Immature natural killer cell (primary cell): ENCODE measurements around the gene IFNA2. TPM values are rescaled to one million over a fixed set of nuclear protein-coding genes. Genes with fewer than 3 reads are reported as not detected.

Source experiments
- DNase-seq, 3 donors: peaks; one replicate each; pipeline ENCODE4 v3.0.0; 2022; ENCODE audit warnings: mixed read lengths in 1 of 3
- H3K27ac Mint-ChIP-seq, 6 donors: one replicate each; pipeline ENCODE4 v1.8.0; 2020; ENCODE audit warnings: mixed read lengths in 6 of 6, mild to moderate bottlenecking in 5 of 6, inconsistent platforms in 4 of 6, moderate library complexity in 3 of 6
- H3K27me3 Mint-ChIP-seq, 3 donors: one replicate each; pipeline ENCODE4 v1.8.0; 2020 to 2021; ENCODE audit warnings: low read depth in 3 of 3, mild to moderate bottlenecking in 3 of 3, mixed read lengths in 3 of 3, moderate library complexity in 3 of 3, inconsistent platforms in 1 of 3
- H3K36me3 Mint-ChIP-seq, 3 donors: one replicate each; pipeline ENCODE4 v1.8.0; 2020; ENCODE audit warnings: mixed read lengths in 3 of 3, inconsistent platforms in 2 of 3, mild to moderate bottlenecking in 2 of 3
- H3K4me1 Mint-ChIP-seq, 2 donors: one replicate each; pipeline ENCODE4 v1.8.0; 2020; ENCODE audit warnings: inconsistent platforms in 2 of 2, mild to moderate bottlenecking in 2 of 2, mixed read lengths in 2 of 2, moderate library complexity in 1 of 2
- H3K4me3 Mint-ChIP-seq, 5 donors: one replicate each; pipeline ENCODE4 v1.8.0; 2020; ENCODE audit warnings: mild to moderate bottlenecking in 5 of 5, mixed read lengths in 5 of 5, inconsistent platforms in 3 of 5, moderate library complexity in 3 of 5
- H3K9me3 Mint-ChIP-seq, 6 donors: one replicate each; pipeline ENCODE4 v1.8.0; 2020; ENCODE audit warnings: mild to moderate bottlenecking in 6 of 6, mixed read lengths in 6 of 6, inconsistent platforms in 4 of 6, moderate library complexity in 3 of 6
- polyA plus RNA-seq, 3 donors: library from polyadenylated mRNA; unstranded; fragments of 300-500 nt; fragmentation: Illumina TruSeq; gene quantifications; one replicate each; pipeline ENCODE4 v1.2.3, GENCODE V29; 2021

The IFNA2 gene
- polyA plus RNA-seq, 3 donors from 2014 or later = not detected

- peak overlapping the region; percentile 32 to 74 (median 52) for H3K4me3 Mint-ChIP-seq
- H3K27ac Mint-ChIP-seq = peak overlapping the region; percentile 20 to 82 (median 60)
- peaks cover 0 to 3% (median under 1%) of the 10 kb centered on the region in 3 donors for H3K27me3 Mint-ChIP-seq
- peaks cover 8 to 19% of the 10 kb centered on the region in 2 donors for H3K4me1 Mint-ChIP-seq
- no peaks in the 10 kb centered on the region for H3K9me3 Mint-ChIP-seq
- DNase-seq = peak in 1 of 3 donors; percentile 13
- peaks cover 0 to 8% (median 0%) of the 10 kb centered on the region in 3 donors for H3K36me3 Mint-ChIP-seq
Measured at GRCh38 chr9:21357479-21358460, 27.4 kb downstream of the IFNA2 start.

DNA sequence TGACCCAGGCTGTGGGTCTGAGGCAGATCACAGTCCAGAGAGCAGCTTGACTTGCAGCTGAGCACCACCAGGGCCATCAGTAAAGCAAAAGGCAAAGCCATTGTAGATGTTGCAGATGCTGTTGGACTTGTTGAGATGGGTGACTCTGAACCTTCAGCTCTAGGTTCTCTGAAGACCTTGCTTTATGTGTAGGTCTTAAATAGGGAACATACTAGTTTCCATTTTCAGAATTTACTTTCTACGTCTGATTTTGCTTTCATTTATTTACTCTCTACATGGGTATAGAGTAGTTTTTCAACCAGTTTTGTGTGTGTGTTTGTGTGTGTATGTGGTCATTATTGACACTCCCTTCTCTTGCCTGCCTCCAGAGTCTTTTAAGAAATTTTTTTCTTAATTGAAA lies 34.4 kb downstream of the IFNA2 start, which contains the start of gene IFNA6:
TSS of gene IFNA6 (minus strand) at position 101 of the 400 bp plus-strand sequence. CDS start at position 101, 0 bp downstream.
- Mint-ChIP-seq H3K27ac (no peak within 1 kb of the TSS), H3K36me3 (peaks cover 0 to 4% (median 0%) of the 10 kb centered on the region in 3 donors), H3K9me3 (peaks cover 0 to 2% (median 0%) of the 10 kb centered on the region in 6 donors), H3K4me3 (no peak within 1 kb of the TSS), H3K27me3 (peaks cover 4 to 13% (median 5%) of the 10 kb centered on the region in 3 donors), H3K4me1 (no peaks in the 10 kb centered on the region)
- DNase-seq = no peak

GRCh38 chr9:21348430-21348970 lies 36.7 kb downstream of the IFNA2 start:
- no peak overlapping the region for H3K4me3 Mint-ChIP-seq
- H3K27me3 Mint-ChIP-seq = peaks cover 7 to 19% (median 14%) of the 10 kb centered on the region in 3 donors
- H3K9me3 Mint-ChIP-seq = peaks cover 0 to 2% (median 0%) of the 10 kb centered on the region in 6 donors
- DNase-seq = no peak
- no peaks in the 10 kb centered on the region for H3K36me3 Mint-ChIP-seq
- no peaks in the 10 kb centered on the region for H3K4me1 Mint-ChIP-seq
- H3K27ac Mint-ChIP-seq = no peak overlapping the region

- no peak for DNase-seq
- Mint-ChIP-seq H3K27me3 (peaks cover 6 to 14% (median 8%) of the 10 kb centered on the region in 3 donors), H3K9me3 (no peaks in the 10 kb centered on the region), H3K4me3 (no peak overlapping the region), H3K36me3 (no peaks in the 10 kb centered on the region), H3K27ac (no peak overlapping the region), H3K4me1 (peaks cover 5 to 7% of the 10 kb centered on the region in 2 donors)
Measured at GRCh38 chr9:21340735-21341134, 44.5 kb downstream of the IFNA2 start.

DNA sequence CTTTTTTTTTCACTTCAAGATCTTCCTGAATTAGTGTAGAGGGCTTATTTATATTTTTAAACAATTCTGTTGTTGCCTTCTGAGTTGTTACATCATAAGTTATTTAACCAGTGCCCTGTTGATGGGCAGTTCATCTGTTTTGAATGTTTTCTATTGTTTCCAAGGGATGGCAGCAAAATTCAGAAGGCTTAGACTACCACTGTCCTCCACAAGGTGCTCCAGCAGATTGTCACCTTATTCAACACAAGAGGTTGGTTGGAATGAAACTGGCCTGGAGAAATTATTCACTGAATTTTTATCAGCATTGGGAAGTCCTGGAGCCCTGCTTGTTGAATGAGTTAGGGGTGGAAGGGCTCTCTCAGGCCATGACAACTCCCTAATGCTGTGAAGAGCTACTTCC lies 48.7 kb downstream of the IFNA2 start:
- peaks cover 3 to 6% (median 6%) of the 10 kb centered on the region in 3 donors for H3K36me3 Mint-ChIP-seq
- H3K4me1 Mint-ChIP-seq = peaks cover 36 to 45% of the 10 kb centered on the region in 2 donors
- DNase-seq = no peak
- peak overlapping the region in 4 of 6 donors; percentile 25 to 93 (median 58) for H3K27ac Mint-ChIP-seq
- no peaks in the 10 kb centered on the region for H3K9me3 Mint-ChIP-seq
- peaks cover 0 to 10% (median 8%) of the 10 kb centered on the region in 3 donors for H3K27me3 Mint-ChIP-seq
- H3K4me3 Mint-ChIP-seq = peak overlapping the region; percentile 56 to 95 (median 90)

DNA sequence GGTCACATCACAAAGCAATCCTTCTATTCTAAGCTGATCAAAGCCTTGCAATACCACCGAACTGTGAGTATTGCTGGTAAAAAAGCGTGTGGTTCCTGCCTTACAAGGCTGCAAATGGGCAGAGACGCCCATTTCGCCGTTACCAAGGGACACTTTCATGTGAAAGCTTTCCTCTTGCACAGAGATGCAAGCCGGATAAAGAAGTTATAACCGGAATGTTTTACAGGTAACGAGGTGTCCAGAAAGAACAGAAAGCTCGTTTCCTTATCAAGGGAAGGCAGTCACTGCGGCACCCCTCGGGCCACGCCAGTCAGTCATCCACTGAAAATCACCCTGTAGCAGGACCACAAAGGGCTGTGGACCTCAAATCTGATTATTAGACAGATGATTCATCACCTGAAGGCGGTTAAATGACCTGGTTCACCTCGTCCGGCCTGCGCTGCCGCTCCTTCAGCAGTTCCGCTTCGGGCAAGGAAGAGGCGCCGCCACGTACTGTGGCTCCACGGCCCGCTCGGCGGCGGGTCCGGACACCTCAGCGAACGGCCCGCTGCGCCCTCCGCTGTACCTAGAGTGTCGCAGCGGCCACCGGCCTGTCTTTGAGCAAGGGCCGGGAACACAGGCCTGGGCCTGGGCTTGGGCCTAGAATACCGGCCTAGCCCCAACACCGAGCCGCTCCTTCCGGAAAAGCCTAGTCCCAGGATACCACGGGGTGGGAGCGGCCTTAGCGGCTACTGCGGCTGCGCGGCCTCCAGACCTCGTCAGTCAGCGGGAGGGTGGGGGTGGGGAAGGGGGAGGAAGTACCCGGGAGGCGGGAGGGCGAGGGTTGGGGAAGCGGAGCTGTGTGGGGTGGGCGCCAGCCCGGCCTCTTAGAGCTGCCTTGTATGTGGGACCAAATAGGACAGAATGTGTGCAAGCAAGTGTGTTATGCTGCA lies 50.2 kb downstream of the IFNA2 start, which contains the start of gene KLHL9:
TSS of gene KLHL9 (minus strand) at position 704 of the 932 bp plus-strand sequence. CDS start at position 159, 545 bp downstream.
- peaks cover 47 to 60% of the 10 kb centered on the region in 2 donors for H3K4me1 Mint-ChIP-seq
- peaks cover 3 to 6% (median 6%) of the 10 kb centered on the region in 3 donors for H3K36me3 Mint-ChIP-seq
- peaks cover 0 to 10% (median 8%) of the 10 kb centered on the region in 3 donors for H3K27me3 Mint-ChIP-seq
- H3K27ac Mint-ChIP-seq = peak within 1 kb of the TSS; percentile 91 to 97 (median 94)
- peak within 1 kb of the TSS; percentile 90 to 95 (median 93) for H3K4me3 Mint-ChIP-seq
- peak; percentile 85 to 89 (median 89) for DNase-seq
- H3K9me3 Mint-ChIP-seq = no peaks in the 10 kb centered on the region

Other genes with a start within 250 kb of the IFNA2 start
- not detected for gene IFNW1, start 243.6 kb downstream of the IFNA2 start, polyA plus RNA-seq
- gene IFNA21, start 218.7 kb downstream of the IFNA2 start, polyA plus RNA-seq = not detected
- gene IFNA4, start 197.8 kb downstream of the IFNA2 start, polyA plus RNA-seq = not detected
- gene IFNA7, start 183.2 kb downstream of the IFNA2 start, polyA plus RNA-seq = not detected
- not detected for gene IFNA10, start 178.3 kb downstream of the IFNA2 start, polyA plus RNA-seq
- gene IFNA16, start 168.1 kb downstream of the IFNA2 start, polyA plus RNA-seq = not detected
- gene IFNA17, start 157.2 kb downstream of the IFNA2 start, polyA plus RNA-seq = not detected
- not detected for gene IFNA14, start 145.4 kb downstream of the IFNA2 start, polyA plus RNA-seq
- not detected for gene IFNA5, start 80.1 kb downstream of the IFNA2 start, polyA plus RNA-seq
- gene KLHL9, start 50.0 kb downstream of the IFNA2 start, polyA plus RNA-seq = 10 to 100 TPM in 2 of 3 donors, 1 to 10 TPM in 1; 7.5 to 14.2 (median 13.7) TPM
- gene IFNA6, start 34.5 kb downstream of the IFNA2 start, polyA plus RNA-seq = not detected
- not detected for gene IFNA13, start 17.3 kb downstream of the IFNA2 start, polyA plus RNA-seq
- not detected for gene IFNA8, start 23.7 kb upstream of the IFNA2 start, polyA plus RNA-seq
- gene IFNA1, start 55.0 kb upstream of the IFNA2 start, polyA plus RNA-seq = not detected
- not detected for gene IFNE, start 96.9 kb upstream of the IFNA2 start, polyA plus RNA-seq